Endothelial cell of umbilical vein (primary cell): ENCODE results near the gene ARHGEF1. TPM values are rescaled to one million over a fixed set of nuclear protein-coding genes. Genes with fewer than 3 reads are reported as not detected.
A peak's percentile ranks its signal among the peaks of the same experiment; 100 is the strongest.

ENCODE experiments used
- BruUV-seq: library from RNA; stranded (reverse); fragments of 400-500 nt; replicated peaks from 2 replicates; lab custom pipeline; 2021; lab: Mats Ljungman, UMichigan
- CTCF ChIA-PET: fragments of 300-600, 350-600 bp; sonication (Branson Sonifier 250); formaldehyde crosslinking; loops from one replicate; lab custom pipeline; 2021; ENCODE audit warnings: antibody characterized with exemption, inconsistent platforms; lab: Charles Lee
- POLR2A ChIA-PET: fragments of 300-600, 350-600 bp; sonication (Branson Sonifier 250); formaldehyde crosslinking; loops from one replicate; lab custom pipeline; 2021; ENCODE audit warnings: antibody characterized with exemption, inconsistent platforms; lab: Charles Lee
- DNase-seq: peaks from one replicate; pipeline ENCODE4 v3.0.0-alpha.2; 2011; ENCODE audit warnings: low read depth, low spot score
- FAIRE-seq: peaks from 2 replicates; lab custom pipeline; 2011; peaks lifted over from hg19 to GRCh38; lab: Jason Lieb, UNC
- H2AFZ ChIP-seq: 2 replicates; pipeline ENCODE4 v1.6.0; 2012; ENCODE audit warnings: low read depth, low read length, control low read depth, inconsistent platforms
- H3K27ac ChIP-seq: 2 replicates; pipeline ENCODE4 v1.5.1; 2011; ENCODE audit warnings: low read depth, mild to moderate bottlenecking, control low read depth, low read length, moderate library complexity; ENCODE audit not compliant: insufficient read depth
- H3K27me3 ChIP-seq, 2 experiments: 2 replicates each; pipeline versions ENCODE4 v1.6.0 to v1.6.1; 2011; ENCODE audit warnings: low read length in 2 of 2, mixed read lengths in 1 of 2; ENCODE audit not compliant: control insufficient read depth in 2 of 2, insufficient read depth in 2 of 2
- H3K36me3 ChIP-seq, 2 experiments: 2 replicates in 1 of 2; 3 replicates in 1 of 2; pipeline ENCODE4 v1.5.1; 2011; ENCODE audit warnings: low read length in 2 of 2, mild to moderate bottlenecking in 1 of 2, moderate library complexity in 1 of 2; ENCODE audit not compliant: control insufficient read depth in 2 of 2, insufficient read depth in 2 of 2; ENCODE audit errors: extremely low read depth in 1 of 2
- H3K4me1 ChIP-seq: 3 replicates; pipeline ENCODE4 v1.5.1; 2011; ENCODE audit warnings: mild to moderate bottlenecking, low read length; ENCODE audit not compliant: control insufficient read depth, insufficient read depth; ENCODE audit errors: extremely low read depth
- H3K4me2 ChIP-seq: 2 replicates; pipeline ENCODE4 v1.6.1; 2011; ENCODE audit warnings: low read length, control low read depth, mixed read lengths; ENCODE audit not compliant: insufficient read depth
- H3K4me3 ChIP-seq, 3 experiments: fragments of 200-600 bp in 1 of 3; sonication (generic), shearing (Covaris generic) in 1 of 3; replicated peaks in 1 of 3; 2 replicates each; pipeline ENCODE4 v1.5.1; 2011 to 2016; ENCODE audit warnings: control low read depth in 3 of 3, low read length in 3 of 3, mild to moderate bottlenecking in 2 of 3, inconsistent platforms in 1 of 3, low read depth in 1 of 3, moderate library complexity in 1 of 3; ENCODE audit not compliant: insufficient read depth in 1 of 3
- H3K79me2 ChIP-seq: 2 replicates; pipeline ENCODE4 v1.6.0; 2012; ENCODE audit warnings: low read length, inconsistent platforms; ENCODE audit not compliant: control insufficient read depth, insufficient read depth
- H3K9ac ChIP-seq: replicated peaks from 2 replicates; pipeline ENCODE3; 2011; ENCODE audit warnings: low read length, control low read depth; ENCODE audit not compliant: insufficient read depth; ENCODE audit errors: extremely low read depth
- H3K9me1 ChIP-seq: replicated peaks from 3 replicates; pipeline ENCODE4 v1.6.0; 2011; ENCODE audit warnings: mild to moderate bottlenecking, low read length; ENCODE audit not compliant: control insufficient read depth, insufficient read depth; ENCODE audit errors: extremely low read depth
- H3K9me3 ChIP-seq: replicated peaks from 2 replicates; pipeline ENCODE4 v1.5.1; 2012; ENCODE audit warnings: low read length, inconsistent platforms; ENCODE audit not compliant: control insufficient read depth, insufficient read depth
- H4K20me1 ChIP-seq: replicated peaks from 2 replicates; pipeline ENCODE3; 2011; ENCODE audit warnings: mild to moderate bottlenecking, low read length; ENCODE audit not compliant: control insufficient read depth, insufficient read depth; ENCODE audit errors: extremely low read depth
- CTCF ChIP-seq, 2 donors: IDR thresholded peaks; 1 replicate in 1 of 2; 2 replicates in 1 of 2; pipeline ENCODE4 v1.5.1; 2011; ENCODE audit warnings: low read length in 2 of 2, mild to moderate bottlenecking in 2 of 2, moderate library complexity in 2 of 2, control low read depth in 1 of 2, inconsistent platforms in 1 of 2, low read depth in 1 of 2; ENCODE audit not compliant: insufficient read depth in 1 of 2; ENCODE audit errors: extremely low read depth in 1 of 2
- MAX ChIP-seq: IDR thresholded peaks from 2 replicates; pipeline ENCODE4 v1.6.1; 2011; ENCODE audit not compliant: insufficient read depth, insufficient read length
- MYC ChIP-seq: IDR thresholded peaks from one replicate; pipeline ENCODE4 v1.6.1; 2011; ENCODE audit warnings: mild to moderate bottlenecking, low read depth, low read length
- dilution Hi-C: fragments of 300-500 bp; cut with MboI; formaldehyde crosslinking; loops from one replicate; pipeline ENCODE4 v1.15.0; 2019; ENCODE audit warnings: low sequenced_read_pairs; ENCODE audit not compliant: extremely low pct_ligation_motif_present
- intact Hi-C: fragments of 100-400 bp; cut with micrococcal nuclease; formaldehyde crosslinking; loops from one replicate; pipeline ENCODE4 v1.10.0; 2022
- polyA plus RNA-seq, 4 experiments: library from polyadenylated mRNA; depleted of rRNA in 3 of 4; stranded (reverse) in 3 of 4; unstranded in 1 of 4; fragments of >200 nt; gene quantifications; 2 replicates each; pipeline versions ENCODE4 v1.2.1 to v1.2.3, GENCODE V29; 2011 to 2012; ENCODE audit warnings: missing spikeins in 1 of 4
- total RNA-seq: library from RNA; stranded (reverse); gene quantifications from 2 replicates; pipeline ENCODE4 v1.2.3, GENCODE V29; 2021

The ARHGEF1 gene
- total and polyA plus RNA-seq, 2 donors (not counting 3 experiments of a cell fraction or from before 2014, with no cell fraction given), result 65.4 to 123 TPM

GRCh38 chr19:41934849-41935374 is 51.9 kb downstream of the ARHGEF1 start:
- H3K27ac ChIP-seq, result no peak overlapping the region
- intact Hi-C loops (loop anchor here (1.0 to 2.0 kb wide), 2 partner anchors 50 to 62 kb away; no protein-coding TSS in a partner anchor), dilution Hi-C loops (no loop called here)
- no peaks in the 10 kb centered on the region for H3K36me3 ChIP-seq
- DNase-seq, result peak; percentile 45
- H3K79me2 ChIP-seq, result no peaks in the 10 kb centered on the region
- H3K4me1 ChIP-seq, result no peaks in the 10 kb centered on the region
- H2AFZ ChIP-seq, result no peak overlapping the region
- TF ChIP-seq CTCF (IDR thresholded peaks at IDR 0.05; ENCODE audit: extremely low read depth in 1 of 2, insufficient read depth in 1 of 2, low read depth in 1 of 2, low read length in 2 of 2) (peak; percentile 86 to 88), MAX (no peak), MYC (no peak)
- POLR2A ChIA-PET, result no interaction called here
- H3K4me2 ChIP-seq, result no peak overlapping the region
- BruUV-seq, result no TSS peak
- H3K9me3 ChIP-seq, result no peaks in the 10 kb centered on the region
- no peak overlapping the region for H3K4me3 ChIP-seq
- H3K27me3 ChIP-seq, result peaks cover 55 to 63% of the 10 kb centered on the region in 2 experiments
- H3K9me1 ChIP-seq, result no peaks in the 10 kb centered on the region
- no peak overlapping the region for H3K9ac ChIP-seq
- no peaks in the 10 kb centered on the region for H4K20me1 ChIP-seq
- FAIRE-seq, result peak; percentile 76
- CTCF ChIA-PET, result interaction anchor here (1.5 to 3.3 kb wide), 2 partner anchors 8 to 62 kb away, joined by 5 to 20 read pairs; no protein-coding TSS in a partner anchor
